ENCODE measurements around the gene HBS1L. TPM values are rescaled to one million over a fixed set of nuclear protein-coding genes. Genes with fewer than 3 reads are reported as not detected.
A peak's percentile ranks its signal among the peaks of the same experiment; 100 is the strongest.
"Not testable (repeated sequence)": the region's sequence is repeated elsewhere in the genome, so short reads cannot be mapped to it uniquely, and the experiment has no call there.

The HBS1L gene
- total RNA-seq, 4 donors from 2014 or later = 31.2 to 54.2 (median 46.0) TPM

- 72 to 77% methylated on average over 4 of the region's 4 CpGs for WGBS, 2 donors
These were observed 5.5 kb upstream of the HBS1L start for GRCh38 chr6:135060076-135060475.

GRCh38 chr6:135058299-135058698 lies 3.7 kb upstream of the HBS1L start:
- H3K27ac ChIP-seq; DNase-seq (ENCODE audit: low spot score in 2 of 2); H3K9me3 ChIP-seq; H3K27me3 ChIP-seq; H3K36me3 ChIP-seq; H3K4me3 ChIP-seq: not testable (repeated sequence)
- 90 to 91% methylated on average over 11 of the region's 11 CpGs for WGBS, 2 donors
- H3K4me1 ChIP-seq = peaks cover 0 to 12% (median 7%) of the 10 kb centered on the region in 4 donors

More at GRCh38 chr6:135060076-135060475, 5.5 kb upstream of the HBS1L start:
- Histone ChIP-seq H3K9me3 (no peaks in the 10 kb centered on the region), H3K4me3 (no peak overlapping the region), H3K27ac (no peak overlapping the region), H3K4me1 (peaks cover 0 to 4% (median 0%) of the 10 kb centered on the region in 4 donors), H3K36me3 (no peaks in the 10 kb centered on the region), H3K27me3 (no peaks in the 10 kb centered on the region)
- no peak for DNase-seq (ENCODE audit: low spot score in 2 of 2)
- no peak for TF ChIP-seq POLR2A (IDR thresholded peaks at IDR 0.05)
- no peak for TF ChIP-seq EP300 (IDR thresholded peaks at IDR 0.05)
- no peak for TF ChIP-seq CTCF (IDR thresholded peaks at IDR 0.05)

GRCh38 chr6:135056632-135057031 lies 2.0 kb upstream of the HBS1L start:
- Histone ChIP-seq H3K36me3 (no peaks in the 10 kb centered on the region), H3K9me3 (no peaks in the 10 kb centered on the region), H3K4me3 (no peak overlapping the region), H3K27me3 (no peaks in the 10 kb centered on the region), H3K27ac (no peak overlapping the region), H3K4me1 (peaks cover 0 to 28% (median 11%) of the 10 kb centered on the region in 4 donors)
- DNase-seq (ENCODE audit: low spot score in 2 of 2) = no peak
- WGBS, 2 donors = 89 to 94% methylated on average over 5 of the region's 5 CpGs
- TF ChIP-seq EP300 (IDR thresholded peaks at IDR 0.05) (no peak), POLR2A (IDR thresholded peaks at IDR 0.05) (no peak), CTCF (IDR thresholded peaks at IDR 0.05) (no peak)

GRCh38 chr6:135054226-135054568 lies 425 bp downstream of the HBS1L start:
- TF ChIP-seq POLR2A (IDR thresholded peaks at IDR 0.05) (no peak), EP300 (IDR thresholded peaks at IDR 0.05) (no peak), CTCF (IDR thresholded peaks at IDR 0.05) (no peak)
- WGBS, 2 donors = 0% methylated on average over 9 of the region's 9 CpGs

GRCh38 chr6:135053406-135053805 lies 1.2 kb downstream of the HBS1L start:
- 30 to 41% methylated on average over 2 of the region's 2 CpGs for WGBS, 2 donors
- Histone ChIP-seq H3K9me3 (no peaks in the 10 kb centered on the region), H3K4me3 (peak overlapping the region; percentile 76 to 97 (median 80)), H3K4me1 (peaks cover 0 to 33% (median 11%) of the 10 kb centered on the region in 4 donors), H3K36me3 (peaks cover 0 to 18% (median 5%) of the 10 kb centered on the region in 3 donors), H3K27me3 (no peaks in the 10 kb centered on the region), H3K27ac (no peak overlapping the region)
- TF ChIP-seq CTCF (IDR thresholded peaks at IDR 0.05) (no peak), EP300 (IDR thresholded peaks at IDR 0.05) (no peak), POLR2A (IDR thresholded peaks at IDR 0.05) (no peak)
- DNase-seq (ENCODE audit: low spot score in 2 of 2) = no peak

More at GRCh38 chr6:135054226-135054568, 425 bp downstream of the HBS1L start:
- H3K4me1 ChIP-seq = peaks cover 0 to 29% (median 11%) of the 10 kb centered on the region in 4 donors
- no peak for DNase-seq (ENCODE audit: low spot score in 2 of 2)
- H3K36me3 ChIP-seq = peaks cover 0 to 10% (median 3%) of the 10 kb centered on the region in 3 donors
- H3K27me3 ChIP-seq = no peaks in the 10 kb centered on the region
- H3K27ac ChIP-seq = peak overlapping the region; percentile 84 to 95 (median 91)
- H3K9me3 ChIP-seq = no peaks in the 10 kb centered on the region
- H3K4me3 ChIP-seq = peak overlapping the region; percentile 76 to 97 (median 80)

- H3K36me3 ChIP-seq = peaks cover 0 to 22% (median 5%) of the 10 kb centered on the region in 3 donors
- H3K27ac ChIP-seq = no peak overlapping the region
- TF ChIP-seq CTCF (IDR thresholded peaks at IDR 0.05) (no peak), POLR2A (IDR thresholded peaks at IDR 0.05) (no peak), EP300 (IDR thresholded peaks at IDR 0.05) (no peak)
- DNase-seq (ENCODE audit: low spot score in 2 of 2) = no peak
- peaks cover 0 to 33% (median 11%) of the 10 kb centered on the region in 4 donors for H3K4me1 ChIP-seq
- H3K27me3 ChIP-seq = no peaks in the 10 kb centered on the region
- 59% methylated on average over 3 of the region's 3 CpGs for WGBS, 2 donors
- no peaks in the 10 kb centered on the region for H3K9me3 ChIP-seq
- no peak overlapping the region for H3K4me3 ChIP-seq
These were observed 1.7 kb downstream of the HBS1L start for GRCh38 chr6:135052939-135053338.

All from tibial nerve (tissue), 4 donors.